Endothelial cell of umbilical vein (primary cell): Measurements from ENCODE around the gene ZBTB43. TPM values are rescaled to one million over a fixed set of nuclear protein-coding genes. Genes with fewer than 3 reads are reported as not detected.

Source experiments
- BruUV-seq: library from RNA; stranded (reverse); fragments of 400-500 nt; replicated peaks from 2 replicates; lab custom pipeline; 2021; lab: Mats Ljungman, UMichigan
- CTCF ChIA-PET: fragments of 300-600, 350-600 bp; sonication (Branson Sonifier 250); formaldehyde crosslinking; loops from one replicate; lab custom pipeline; 2021; ENCODE audit warnings: antibody characterized with exemption, inconsistent platforms; lab: Charles Lee
- POLR2A ChIA-PET: fragments of 300-600, 350-600 bp; sonication (Branson Sonifier 250); formaldehyde crosslinking; loops from one replicate; lab custom pipeline; 2021; ENCODE audit warnings: antibody characterized with exemption, inconsistent platforms; lab: Charles Lee
- DNase-seq: peaks from one replicate; pipeline ENCODE4 v3.0.0-alpha.2; 2011; ENCODE audit warnings: low read depth, low spot score
- FAIRE-seq: peaks from 2 replicates; lab custom pipeline; 2011; peaks lifted over from hg19 to GRCh38; lab: Jason Lieb, UNC
- H2AFZ ChIP-seq: 2 replicates; pipeline ENCODE4 v1.6.0; 2012; ENCODE audit warnings: low read depth, low read length, control low read depth, inconsistent platforms
- H3K27ac ChIP-seq: 2 replicates; pipeline ENCODE4 v1.5.1; 2011; ENCODE audit warnings: low read depth, mild to moderate bottlenecking, control low read depth, low read length, moderate library complexity; ENCODE audit not compliant: insufficient read depth
- H3K27me3 ChIP-seq, 2 experiments: 2 replicates each; pipeline versions ENCODE4 v1.6.0 to v1.6.1; 2011; ENCODE audit warnings: low read length in 2 of 2, mixed read lengths in 1 of 2; ENCODE audit not compliant: control insufficient read depth in 2 of 2, insufficient read depth in 2 of 2
- H3K36me3 ChIP-seq, 2 experiments: 2 replicates in 1 of 2; 3 replicates in 1 of 2; pipeline ENCODE4 v1.5.1; 2011; ENCODE audit warnings: low read length in 2 of 2, mild to moderate bottlenecking in 1 of 2, moderate library complexity in 1 of 2; ENCODE audit not compliant: control insufficient read depth in 2 of 2, insufficient read depth in 2 of 2; ENCODE audit errors: extremely low read depth in 1 of 2
- H3K4me1 ChIP-seq: 3 replicates; pipeline ENCODE4 v1.5.1; 2011; ENCODE audit warnings: mild to moderate bottlenecking, low read length; ENCODE audit not compliant: control insufficient read depth, insufficient read depth; ENCODE audit errors: extremely low read depth
- H3K4me2 ChIP-seq: 2 replicates; pipeline ENCODE4 v1.6.1; 2011; ENCODE audit warnings: low read length, control low read depth, mixed read lengths; ENCODE audit not compliant: insufficient read depth
- H3K4me3 ChIP-seq, 3 experiments: fragments of 200-600 bp in 1 of 3; sonication (generic), shearing (Covaris generic) in 1 of 3; replicated peaks in 1 of 3; 2 replicates each; pipeline ENCODE4 v1.5.1; 2011 to 2016; ENCODE audit warnings: control low read depth in 3 of 3, low read length in 3 of 3, mild to moderate bottlenecking in 2 of 3, inconsistent platforms in 1 of 3, low read depth in 1 of 3, moderate library complexity in 1 of 3; ENCODE audit not compliant: insufficient read depth in 1 of 3
- H3K79me2 ChIP-seq: 2 replicates; pipeline ENCODE4 v1.6.0; 2012; ENCODE audit warnings: low read length, inconsistent platforms; ENCODE audit not compliant: control insufficient read depth, insufficient read depth
- H3K9ac ChIP-seq: replicated peaks from 2 replicates; pipeline ENCODE3; 2011; ENCODE audit warnings: low read length, control low read depth; ENCODE audit not compliant: insufficient read depth; ENCODE audit errors: extremely low read depth
- H3K9me1 ChIP-seq: replicated peaks from 3 replicates; pipeline ENCODE4 v1.6.0; 2011; ENCODE audit warnings: mild to moderate bottlenecking, low read length; ENCODE audit not compliant: control insufficient read depth, insufficient read depth; ENCODE audit errors: extremely low read depth
- H3K9me3 ChIP-seq: replicated peaks from 2 replicates; pipeline ENCODE4 v1.5.1; 2012; ENCODE audit warnings: low read length, inconsistent platforms; ENCODE audit not compliant: control insufficient read depth, insufficient read depth
- H4K20me1 ChIP-seq: replicated peaks from 2 replicates; pipeline ENCODE3; 2011; ENCODE audit warnings: mild to moderate bottlenecking, low read length; ENCODE audit not compliant: control insufficient read depth, insufficient read depth; ENCODE audit errors: extremely low read depth
- FOS ChIP-seq: IDR thresholded peaks from 2 replicates; pipeline ENCODE4 v1.6.1; 2011; ENCODE audit warnings: mild to moderate bottlenecking, low read length, moderate library complexity, borderline replicate concordance; ENCODE audit not compliant: insufficient read depth
- POLR2AphosphoS5 ChIP-seq: IDR thresholded peaks from 2 replicates; pipeline ENCODE4 v1.6.1; 2012; ENCODE audit warnings: low read depth, mild to moderate bottlenecking, control low read depth, low read length, moderate library complexity; ENCODE audit not compliant: insufficient read depth
- dilution Hi-C: fragments of 300-500 bp; cut with MboI; formaldehyde crosslinking; loops from one replicate; pipeline ENCODE4 v1.15.0; 2019; ENCODE audit warnings: low sequenced_read_pairs; ENCODE audit not compliant: extremely low pct_ligation_motif_present
- intact Hi-C: fragments of 100-400 bp; cut with micrococcal nuclease; formaldehyde crosslinking; loops from one replicate; pipeline ENCODE4 v1.10.0; 2022
- polyA plus RNA-seq, 4 experiments: library from polyadenylated mRNA; depleted of rRNA in 3 of 4; stranded (reverse) in 3 of 4; unstranded in 1 of 4; fragments of >200 nt; gene quantifications; 2 replicates each; pipeline versions ENCODE4 v1.2.1 to v1.2.3, GENCODE V29; 2011 to 2012; ENCODE audit warnings: missing spikeins in 1 of 4
- total RNA-seq: library from RNA; stranded (reverse); gene quantifications from 2 replicates; pipeline ENCODE4 v1.2.3, GENCODE V29; 2021
- TF ChIP-seq, protein P1 (sequence below), 2 donors: IDR thresholded peaks; 1 replicate in 1 of 2; 2 replicates in 1 of 2; pipeline ENCODE4 v1.5.1; 2011; ENCODE audit warnings: low read length in 2 of 2, mild to moderate bottlenecking in 2 of 2, moderate library complexity in 2 of 2, control low read depth in 1 of 2, inconsistent platforms in 1 of 2, low read depth in 1 of 2; ENCODE audit not compliant: insufficient read depth in 1 of 2; ENCODE audit errors: extremely low read depth in 1 of 2
- TF ChIP-seq, protein P2 (sequence below): IDR thresholded peaks from 2 replicates; pipeline ENCODE4 v1.6.1; 2011; ENCODE audit not compliant: insufficient read depth, insufficient read length

Gene ZBTB43
- total and polyA plus RNA-seq, 2 donors (not counting 3 experiments of a cell fraction or from before 2014, with no cell fraction given): 3.2 to 9.0 TPM

DNA sequence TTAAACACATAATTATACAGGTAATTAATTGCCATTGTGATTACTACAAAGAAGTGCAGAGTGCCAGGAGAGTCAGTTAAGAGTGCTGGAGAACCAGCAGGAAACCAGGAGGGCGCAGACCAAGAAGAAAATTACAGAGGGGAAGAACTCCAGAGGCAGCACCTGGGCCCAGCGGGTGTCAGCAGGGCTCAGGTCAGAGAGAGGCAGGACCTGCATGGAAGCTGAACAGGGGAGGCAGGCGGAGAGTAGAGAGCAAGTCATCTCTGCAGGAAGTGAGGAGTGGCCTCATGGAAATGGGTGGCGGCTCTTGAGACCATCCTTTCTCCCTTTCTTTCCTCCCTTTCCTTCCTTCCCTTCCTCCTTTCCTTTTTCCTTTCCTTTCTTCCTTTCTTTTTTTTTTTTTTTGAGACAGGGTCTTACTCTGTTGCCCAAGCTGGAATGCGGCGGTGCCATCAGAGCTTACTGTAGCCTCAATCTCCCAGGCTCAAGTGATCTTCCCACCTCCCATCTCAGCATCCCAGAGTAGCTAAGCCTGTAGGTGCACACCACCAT, 51.6 kb downstream of the ZBTB43 start:
- Histone ChIP-seq H3K9ac (no peak overlapping the region), H3K36me3 (no peaks in the 10 kb centered on the region), H3K9me3 (no peaks in the 10 kb centered on the region), H3K4me2 (no peak overlapping the region), H3K4me3 (no peak overlapping the region), H3K27ac (no peak overlapping the region), H2AFZ (no peak overlapping the region), H3K4me1 (peaks cover 3% of the 10 kb centered on the region), H3K9me1 (no peaks in the 10 kb centered on the region), H4K20me1 (no peaks in the 10 kb centered on the region), H3K79me2 (peaks cover 6% of the 10 kb centered on the region), H3K27me3 (peaks cover 46 to 48% of the 10 kb centered on the region in 2 experiments)
- CTCF ChIA-PET: no interaction called here
- DNase-seq: no peak
- POLR2A ChIA-PET: no interaction called here
- no TSS peak for BruUV-seq
- dilution Hi-C loops (no loop called here), intact Hi-C loops (no loop called here)
- FAIRE-seq: no peak
- TF ChIP-seq FOS: no peak
- no peak for TF ChIP-seq POLR2AphosphoS5
- TF ChIP-seq, protein P1, sequence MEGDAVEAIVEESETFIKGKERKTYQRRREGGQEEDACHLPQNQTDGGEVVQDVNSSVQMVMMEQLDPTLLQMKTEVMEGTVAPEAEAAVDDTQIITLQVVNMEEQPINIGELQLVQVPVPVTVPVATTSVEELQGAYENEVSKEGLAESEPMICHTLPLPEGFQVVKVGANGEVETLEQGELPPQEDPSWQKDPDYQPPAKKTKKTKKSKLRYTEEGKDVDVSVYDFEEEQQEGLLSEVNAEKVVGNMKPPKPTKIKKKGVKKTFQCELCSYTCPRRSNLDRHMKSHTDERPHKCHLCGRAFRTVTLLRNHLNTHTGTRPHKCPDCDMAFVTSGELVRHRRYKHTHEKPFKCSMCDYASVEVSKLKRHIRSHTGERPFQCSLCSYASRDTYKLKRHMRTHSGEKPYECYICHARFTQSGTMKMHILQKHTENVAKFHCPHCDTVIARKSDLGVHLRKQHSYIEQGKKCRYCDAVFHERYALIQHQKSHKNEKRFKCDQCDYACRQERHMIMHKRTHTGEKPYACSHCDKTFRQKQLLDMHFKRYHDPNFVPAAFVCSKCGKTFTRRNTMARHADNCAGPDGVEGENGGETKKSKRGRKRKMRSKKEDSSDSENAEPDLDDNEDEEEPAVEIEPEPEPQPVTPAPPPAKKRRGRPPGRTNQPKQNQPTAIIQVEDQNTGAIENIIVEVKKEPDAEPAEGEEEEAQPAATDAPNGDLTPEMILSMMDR (IDR thresholded peaks at IDR 0.05; ENCODE audit: extremely low read depth in 1 of 2, insufficient read depth in 1 of 2, low read depth in 1 of 2, low read length in 2 of 2): no peak
- TF ChIP-seq, protein P2, sequence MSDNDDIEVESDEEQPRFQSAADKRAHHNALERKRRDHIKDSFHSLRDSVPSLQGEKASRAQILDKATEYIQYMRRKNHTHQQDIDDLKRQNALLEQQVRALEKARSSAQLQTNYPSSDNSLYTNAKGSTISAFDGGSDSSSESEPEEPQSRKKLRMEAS: no peak
